Nephron progenitor cell (in vitro differentiated cells): ENCODE data around the gene DNAAF8.

ENCODE experiments used
- DNase-seq: peaks from one replicate; pipeline ENCODE4 v3.0.0; 2021
- H3K27ac Mint-ChIP-seq: 2 replicates; pipeline ENCODE4 v1.8.0; 2021; ENCODE audit warnings: mild to moderate bottlenecking, moderate library complexity, mixed read lengths
- H3K27me3 Mint-ChIP-seq: 2 replicates; pipeline ENCODE4 v1.8.0; 2021; ENCODE audit warnings: mild to moderate bottlenecking, low read depth, mixed read lengths; ENCODE audit not compliant: poor library complexity
- H3K36me3 Mint-ChIP-seq: 2 replicates; pipeline ENCODE4 v1.8.0; 2021; ENCODE audit warnings: low read depth, mixed read lengths
- H3K4me1 Mint-ChIP-seq: 2 replicates; pipeline ENCODE4 v1.8.0; 2021; ENCODE audit warnings: mixed read lengths
- H3K4me3 Mint-ChIP-seq: 2 replicates; pipeline ENCODE4 v1.8.0; 2021; ENCODE audit warnings: mild to moderate bottlenecking, moderate library complexity, mixed read lengths
- H3K9me3 Mint-ChIP-seq: 2 replicates; pipeline ENCODE4 v1.8.0; 2021; ENCODE audit warnings: mild to moderate bottlenecking, moderate library complexity, mixed read lengths
- CTCF ChIP-seq: fragments of 200-600 bp; sonication (generic); IDR thresholded peaks from 2 replicates; pipeline ENCODE4 v1.5.0; 2021; ENCODE audit warnings: antibody characterized with exemption

Gene DNAAF8

DNA sequence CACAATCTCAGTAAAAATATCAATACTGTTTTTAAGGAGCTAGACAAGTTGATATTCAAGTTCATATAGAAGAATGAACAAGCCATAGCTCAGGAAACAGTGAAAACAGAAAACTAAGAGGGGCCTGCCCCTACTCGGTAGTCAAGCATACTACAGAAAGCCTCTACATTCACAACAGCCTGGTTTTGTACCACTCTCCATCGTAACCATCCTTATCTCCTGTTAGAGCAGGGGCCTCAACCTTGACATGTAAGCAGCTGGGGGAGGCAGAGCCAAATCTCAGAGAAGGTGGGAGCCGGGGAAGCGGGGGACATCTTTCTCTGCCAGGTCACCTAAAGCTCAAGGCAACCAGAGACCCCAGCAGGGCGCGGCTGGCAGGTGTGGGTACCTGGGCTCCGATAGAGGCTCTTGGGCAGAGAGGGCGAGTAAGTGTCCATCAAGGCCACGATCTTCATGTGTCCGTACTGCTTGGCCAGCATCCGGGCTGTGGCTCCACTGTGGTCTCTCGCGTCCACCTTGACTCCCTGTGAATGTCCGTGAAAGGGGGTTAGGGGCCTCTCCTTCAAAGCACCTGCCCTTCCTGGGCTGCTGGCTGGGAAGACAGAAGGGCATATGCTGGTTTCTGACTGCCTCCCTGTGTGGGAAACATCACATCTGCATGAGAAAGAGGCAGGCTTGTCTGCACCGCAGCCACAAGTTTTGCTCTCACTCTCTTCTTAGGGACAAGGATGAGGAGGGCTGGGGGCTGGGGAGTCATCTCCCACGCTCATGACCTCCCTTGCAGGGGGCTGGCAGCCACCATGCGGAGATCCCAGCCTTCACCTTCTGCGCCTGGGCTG, 20.5 kb upstream of the DNAAF8 start:
- H3K4me1 Mint-ChIP-seq = no peaks in the 10 kb centered on the region
- H3K9me3 Mint-ChIP-seq = no peaks in the 10 kb centered on the region
- no peak overlapping the region for H3K4me3 Mint-ChIP-seq
- TF ChIP-seq CTCF = no peak
- H3K36me3 Mint-ChIP-seq = peaks cover 38% of the 10 kb centered on the region
- no peaks in the 10 kb centered on the region for H3K27me3 Mint-ChIP-seq
- no peak for DNase-seq
- no peak overlapping the region for H3K27ac Mint-ChIP-seq

DNA sequence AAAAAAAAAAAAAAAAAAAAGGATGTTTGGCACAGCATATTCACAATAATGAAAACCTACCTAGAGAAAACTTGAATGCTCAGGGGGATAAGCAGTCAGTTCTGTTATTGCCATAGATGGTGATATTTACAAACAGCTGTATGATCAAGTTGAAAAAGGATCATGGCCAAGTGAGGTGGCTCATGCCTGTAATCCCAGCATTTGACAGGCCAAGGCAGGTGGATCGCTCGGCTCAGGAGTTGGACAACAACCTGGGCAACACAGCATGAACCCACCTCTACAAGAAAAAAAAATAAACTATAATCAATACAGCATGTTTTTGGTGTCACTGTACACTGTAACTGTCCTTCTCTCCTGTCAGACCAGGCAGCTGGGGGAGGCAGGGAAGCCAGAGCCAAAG, 19.3 kb upstream of the DNAAF8 start:
- H3K4me1 Mint-ChIP-seq = no peaks in the 10 kb centered on the region
- no peak for DNase-seq
- H3K4me3 Mint-ChIP-seq = no peak overlapping the region
- H3K27ac Mint-ChIP-seq = peak overlapping the region; percentile 50
- no peak for TF ChIP-seq CTCF
- no peaks in the 10 kb centered on the region for H3K9me3 Mint-ChIP-seq
- peaks cover 29% of the 10 kb centered on the region for H3K36me3 Mint-ChIP-seq
- no peaks in the 10 kb centered on the region for H3K27me3 Mint-ChIP-seq

- no peak for DNase-seq
- H3K36me3 Mint-ChIP-seq = peaks cover 14% of the 10 kb centered on the region
- H3K9me3 Mint-ChIP-seq = no peaks in the 10 kb centered on the region
- no peak overlapping the region for H3K4me3 Mint-ChIP-seq
- no peak overlapping the region for H3K27ac Mint-ChIP-seq
- TF ChIP-seq CTCF = no peak
- H3K4me1 Mint-ChIP-seq = no peaks in the 10 kb centered on the region
- H3K27me3 Mint-ChIP-seq = no peaks in the 10 kb centered on the region
Measured at GRCh38 chr16:4718466-4718865, 15.9 kb upstream of the DNAAF8 start.

- Mint-ChIP-seq H3K4me1 (no peaks in the 10 kb centered on the region), H3K27me3 (no peaks in the 10 kb centered on the region), H3K27ac (peak overlapping the region; percentile 5), H3K9me3 (no peaks in the 10 kb centered on the region), H3K36me3 (peaks cover 25% of the 10 kb centered on the region), H3K4me3 (no peak overlapping the region)
- no peak for DNase-seq
- TF ChIP-seq CTCF = no peak
Measured at GRCh38 chr16:4723071-4723767, 11.1 kb upstream of the DNAAF8 start.

- Mint-ChIP-seq H3K4me1 (peaks cover 9% of the 10 kb centered on the region), H3K27ac (peak overlapping the region; percentile 31), H3K9me3 (no peaks in the 10 kb centered on the region), H3K4me3 (no peak overlapping the region), H3K27me3 (no peaks in the 10 kb centered on the region), H3K36me3 (peaks cover 34% of the 10 kb centered on the region)
- TF ChIP-seq CTCF = no peak
- DNase-seq = no peak
Measured at GRCh38 chr16:4724661-4725270, 9.6 kb upstream of the DNAAF8 start.
